Upper lobe of right lung (tissue), 1 donor: ENCODE results near the gene GPATCH1. TPM values are rescaled to one million over a fixed set of nuclear protein-coding genes. Genes with fewer than 3 reads are reported as not detected.

Source experiments
- ATAC-seq: fragments of 200-7000 bp; cut with Tn5 transposase; one replicate; pipeline ENCODE4 v1.9.1; 2020; ENCODE audit warnings: mild to moderate bottlenecking, moderate library complexity
- DNase-seq: peaks from one replicate; pipeline ENCODE4 v3.0.0-alpha.2; 2020
- H3K27ac ChIP-seq: fragments of 200-600 bp; one replicate; pipeline ENCODE4 v1.8.0; 2022
- H3K27me3 ChIP-seq: fragments of 200-600 bp; one replicate; pipeline ENCODE4 v1.8.0; 2022; ENCODE audit warnings: mild to moderate bottlenecking
- H3K36me3 ChIP-seq: fragments of 200-600 bp; one replicate; pipeline ENCODE4 v1.8.0; 2022
- H3K4me1 ChIP-seq: fragments of 200-600 bp; one replicate; pipeline ENCODE4 v1.8.0; 2022
- H3K4me3 ChIP-seq: fragments of 200-600 bp; one replicate; pipeline ENCODE4 v1.8.0; 2022; ENCODE audit warnings: mild to moderate bottlenecking
- H3K9me3 ChIP-seq: fragments of 200-600 bp; one replicate; pipeline ENCODE4 v1.8.0; 2022
- CTCF ChIP-seq: fragments of 200-600 bp; IDR thresholded peaks from one replicate; pipeline ENCODE4 v1.8.0; 2022; ENCODE audit warnings: antibody characterized with exemption
- intact Hi-C: fragments of 100-400 bp; cut with DNase I; formaldehyde crosslinking; loops from one replicate; pipeline ENCODE4 v1.11.0; 2022
- total RNA-seq: library from RNA; stranded (reverse); fragmentation: NEBNext Ultra II Directional; extraction: Animal tissue kit (Norgen Biotek cat#: 25700); gene quantifications from one replicate; pipeline ENCODE4 v1.2.1, GENCODE V29; 2021
- donor health status: DM: no; HTN: yes; CAD: no; lungs with severe emphysema.

The GPATCH1 gene
- total RNA-seq, 1 donor from 2014 or later, result 7.0 TPM

GRCh38 chr19:33175886-33176669, 95.1 kb downstream of the GPATCH1 start:
- no peaks in the 10 kb centered on the region for H3K36me3 ChIP-seq
- H3K4me3 ChIP-seq, result peak overlapping the region; percentile 90
- no peak for TF ChIP-seq CTCF
- DNase-seq (no peak), ATAC-seq (no peak)
- no peaks in the 10 kb centered on the region for H3K9me3 ChIP-seq
- peaks cover 13% of the 10 kb centered on the region for H3K4me1 ChIP-seq
- no peaks in the 10 kb centered on the region for H3K27me3 ChIP-seq
- intact Hi-C loops, result no loop called here
- peak overlapping the region; percentile 97 for H3K27ac ChIP-seq

DNA sequence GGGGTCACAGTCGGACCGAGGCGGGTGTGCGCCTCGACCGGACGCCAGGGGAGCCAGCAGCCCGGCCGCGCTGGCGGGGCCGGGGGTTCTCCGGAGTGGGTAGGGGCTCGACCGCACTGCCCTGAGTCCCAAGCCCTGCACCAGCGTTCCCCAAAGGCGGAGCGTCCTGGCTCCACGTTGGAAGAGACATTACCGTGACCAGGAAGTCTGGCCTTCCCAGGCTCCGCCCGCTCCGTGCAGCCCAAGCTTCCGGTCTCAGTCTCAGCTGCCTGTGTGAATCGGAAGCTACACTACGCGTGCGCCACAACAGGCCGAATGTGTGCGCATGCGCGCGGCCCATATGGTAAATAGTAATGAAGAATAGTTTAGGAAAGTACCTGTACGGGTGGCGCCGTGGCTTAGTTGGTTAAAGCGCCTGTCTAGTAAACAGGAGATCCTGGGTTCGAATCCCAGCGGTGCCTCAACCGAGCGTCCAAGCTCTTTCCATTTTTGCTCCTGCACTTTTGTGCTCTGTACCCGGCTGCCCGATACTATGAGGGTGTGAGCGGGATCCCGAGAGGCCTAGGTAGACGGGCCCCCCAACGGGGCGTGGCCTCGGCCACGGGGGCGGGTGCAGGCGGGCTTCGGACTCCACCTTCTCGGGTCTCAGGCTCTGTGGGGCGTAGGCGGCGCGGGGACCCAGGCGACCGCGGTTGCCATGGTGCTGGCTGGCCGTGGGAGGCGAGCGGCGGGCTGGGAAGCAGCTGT, 95.9 kb downstream of the GPATCH1 start:
- intact Hi-C loops, result no loop called here
- Histone ChIP-seq H3K9me3 (no peaks in the 10 kb centered on the region), H3K27me3 (no peaks in the 10 kb centered on the region), H3K36me3 (no peaks in the 10 kb centered on the region), H3K27ac (peak overlapping the region; percentile 97), H3K4me1 (peaks cover 13% of the 10 kb centered on the region), H3K4me3 (peak overlapping the region; percentile 90)
- ATAC-seq (peak; percentile 95), DNase-seq (peak; percentile 98)
- peak; percentile 25 for TF ChIP-seq CTCF

- intact Hi-C loops, result no loop called here
- Histone ChIP-seq H3K4me1 (peaks cover 13% of the 10 kb centered on the region), H3K9me3 (no peaks in the 10 kb centered on the region), H3K27me3 (no peaks in the 10 kb centered on the region), H3K4me3 (peak overlapping the region; percentile 90), H3K27ac (peak overlapping the region; percentile 97), H3K36me3 (no peaks in the 10 kb centered on the region)
- DNase-seq, result no peak
- no peak for ATAC-seq
- TF ChIP-seq CTCF, result peak; percentile 65
Measured at GRCh38 chr19:33177417-33177979, 96.5 kb downstream of the GPATCH1 start.

Other genes starting within 250 kb of the GPATCH1 start
- 0.46 TPM for gene SLC7A9, start 211.4 kb upstream of the GPATCH1 start, total RNA-seq
- 19.3 TPM for gene CEP89, start 109.2 kb upstream of the GPATCH1 start, total RNA-seq
- gene FAAP24, start 108.9 kb upstream of the GPATCH1 start, total RNA-seq, result 0.90 TPM
- 9.7 TPM for gene RHPN2, start 16.3 kb upstream of the GPATCH1 start, total RNA-seq
- gene WDR88, start 50.9 kb downstream of the GPATCH1 start, total RNA-seq, result not detected
- gene LRP3, start 113.1 kb downstream of the GPATCH1 start, total RNA-seq, result 22.0 TPM
- gene SLC7A10, start 144.7 kb downstream of the GPATCH1 start, total RNA-seq, result 1.1 TPM
- gene CEBPA, start 221.4 kb downstream of the GPATCH1 start, total RNA-seq, result 59.1 TPM